SW 1271 (cell line): ENCODE results near the gene PPP1R12B.
"Not testable (repeated sequence)": the region's sequence is repeated elsewhere in the genome, so short reads cannot be mapped to it uniquely, and the experiment has no call there.

Experiments used
- DNase-seq, 2 experiments: peaks; one replicate each; lab custom pipeline; 2025; lab: John Stamatoyannopoulos, UW

The PPP1R12B gene

GRCh38 chr1:202530686-202531085 lies 182.2 kb downstream of the PPP1R12B start:
- not testable (repeated sequence) for DNase-seq

- DNase-seq: no peak
Measured at GRCh38 chr1:202531472-202531811, 182.9 kb downstream of the PPP1R12B start.

GRCh38 chr1:202531812-202532616 lies 183.5 kb downstream of the PPP1R12B start:
- DNase-seq: not testable (repeated sequence)

GRCh38 chr1:202539166-202539574 lies 190.7 kb downstream of the PPP1R12B start:
- DNase-seq: not testable (repeated sequence)

- DNase-seq: not testable (repeated sequence)
Measured at GRCh38 chr1:202539583-202539982, 191.1 kb downstream of the PPP1R12B start.

GRCh38 chr1:202540014-202540413 lies 191.5 kb downstream of the PPP1R12B start:
- DNase-seq: no peak

GRCh38 chr1:202540448-202540847 lies 191.9 kb downstream of the PPP1R12B start:
- DNase-seq: no peak

GRCh38 chr1:202540858-202541257 lies 192.4 kb downstream of the PPP1R12B start:
- DNase-seq: not testable (repeated sequence)

GRCh38 chr1:202542415-202542814 lies 193.9 kb downstream of the PPP1R12B start:
- not testable (repeated sequence) for DNase-seq

GRCh38 chr1:202543537-202543936 lies 195.0 kb downstream of the PPP1R12B start:
- DNase-seq: not testable (repeated sequence)

GRCh38 chr1:202544766-202545449 lies 196.4 kb downstream of the PPP1R12B start:
- DNase-seq: not testable (repeated sequence)

GRCh38 chr1:202545647-202546303 lies 197.3 kb downstream of the PPP1R12B start:
- not testable (repeated sequence) for DNase-seq

GRCh38 chr1:202546377-202546776 lies 197.9 kb downstream of the PPP1R12B start:
- not testable (repeated sequence) for DNase-seq

- not testable (repeated sequence) for DNase-seq
Measured at GRCh38 chr1:202546796-202547195, 198.3 kb downstream of the PPP1R12B start.

GRCh38 chr1:202547215-202547614 lies 198.7 kb downstream of the PPP1R12B start:
- DNase-seq: no peak

- DNase-seq: not testable (repeated sequence)
Measured at GRCh38 chr1:202550088-202550487, 201.6 kb downstream of the PPP1R12B start.

GRCh38 chr1:202551683-202552082 lies 203.2 kb downstream of the PPP1R12B start:
- no peak for DNase-seq

GRCh38 chr1:202552615-202553014 lies 204.1 kb downstream of the PPP1R12B start:
- not testable (repeated sequence) for DNase-seq

GRCh38 chr1:202553078-202553477 lies 204.6 kb downstream of the PPP1R12B start:
- not testable (repeated sequence) for DNase-seq

GRCh38 chr1:202553560-202554038 lies 205.1 kb downstream of the PPP1R12B start:
- no peak for DNase-seq

GRCh38 chr1:202554619-202555018 lies 206.1 kb downstream of the PPP1R12B start:
- not testable (repeated sequence) for DNase-seq

- not testable (repeated sequence) for DNase-seq
Measured at GRCh38 chr1:202556037-202556436, 207.5 kb downstream of the PPP1R12B start.
